Keratinocyte (primary cell): ENCODE data around the gene SBNO2. TPM values are rescaled to one million over a fixed set of nuclear protein-coding genes. Genes with fewer than 3 reads are reported as not detected.

Experiments used
- DNase-seq: peaks from one replicate; pipeline ENCODE4 v3.0.0-alpha.2; 2011; ENCODE audit warnings: low read depth, missing footprints, low spot score
- FAIRE-seq: peaks from 2 replicates; lab custom pipeline; 2011; peaks lifted over from hg19 to GRCh38; lab: Jason Lieb, UNC
- H2AFZ ChIP-seq: 2 replicates; pipeline ENCODE4 v1.6.0; 2012; ENCODE audit warnings: low read length, control low read depth, inconsistent platforms; ENCODE audit not compliant: control insufficient read depth
- H3K27ac ChIP-seq: 2 replicates; pipeline ENCODE4 v1.5.1; 2011; ENCODE audit warnings: low read length; ENCODE audit not compliant: control insufficient read depth, insufficient read depth
- H3K27me3 ChIP-seq: 3 replicates; pipeline ENCODE4 v1.6.0; 2011; ENCODE audit warnings: low read length; ENCODE audit not compliant: control insufficient read depth, insufficient read depth; ENCODE audit errors: extremely low read depth
- H3K36me3 ChIP-seq, 2 experiments: 2 replicates in 1 of 2; 3 replicates in 1 of 2; pipeline ENCODE4 v1.5.1; 2011; ENCODE audit warnings: low read length in 2 of 2, mild to moderate bottlenecking in 1 of 2; ENCODE audit not compliant: control insufficient read depth in 2 of 2, insufficient read depth in 2 of 2; ENCODE audit errors: extremely low read depth in 1 of 2
- H3K4me1 ChIP-seq: 3 replicates; pipeline ENCODE4 v1.5.1; 2011; ENCODE audit warnings: low read length; ENCODE audit not compliant: control insufficient read depth, insufficient read depth; ENCODE audit errors: extremely low read depth
- H3K4me2 ChIP-seq: 3 replicates; pipeline ENCODE4 v1.6.0; 2011; ENCODE audit warnings: low read depth, low read length; ENCODE audit not compliant: control insufficient read depth, insufficient read depth; ENCODE audit errors: extremely low read depth
- H3K4me3 ChIP-seq, 3 experiments: fragments of 200-600 bp in 1 of 3; sonication (generic) in 1 of 3; 2 replicates in 2 of 3; 3 replicates in 1 of 3; pipeline ENCODE4 v1.5.1; 2011 to 2016; ENCODE audit warnings: low read length in 3 of 3, mild to moderate bottlenecking in 3 of 3, control low read depth in 2 of 3, inconsistent platforms in 1 of 3, low read depth in 1 of 3, mixed read lengths in 1 of 3, mixed run types in 1 of 3, moderate library complexity in 1 of 3; ENCODE audit not compliant: control insufficient read depth in 2 of 3, insufficient read depth in 2 of 3; ENCODE audit errors: extremely low read depth in 1 of 3
- H3K79me2 ChIP-seq: 2 replicates; pipeline ENCODE4 v1.6.0; 2012; ENCODE audit warnings: low read length; ENCODE audit not compliant: control insufficient read depth, insufficient read depth
- H3K9ac ChIP-seq: 3 replicates; pipeline ENCODE4 v1.6.0; 2011; ENCODE audit warnings: low read length; ENCODE audit not compliant: control insufficient read depth, insufficient read depth; ENCODE audit errors: extremely low read depth
- H3K9me1 ChIP-seq: 3 replicates; pipeline ENCODE4 v1.6.0; 2011; ENCODE audit warnings: low read length; ENCODE audit not compliant: control insufficient read depth, insufficient read depth; ENCODE audit errors: extremely low read depth
- H3K9me3 ChIP-seq: 2 replicates; pipeline ENCODE4 v1.5.1; 2012; ENCODE audit warnings: low read depth, low read length; ENCODE audit not compliant: control insufficient read depth
- H4K20me1 ChIP-seq: 3 replicates; pipeline ENCODE4 v1.6.0; 2011; ENCODE audit warnings: low read length; ENCODE audit not compliant: control insufficient read depth, insufficient read depth; ENCODE audit errors: extremely low read depth
- CTCF ChIP-seq, 3 experiments: IDR thresholded peaks in 1 of 3; conservative IDR thresholded peaks in 1 of 3; optimal IDR thresholded peaks in 1 of 3; 2 replicates in 2 of 3; 3 replicates in 1 of 3; pipeline versions ENCODE3 to v1.5.1; 2011; ENCODE audit warnings: low read length in 3 of 3, mild to moderate bottlenecking in 3 of 3, moderate library complexity in 2 of 3, control low read depth in 1 of 3, inconsistent platforms in 1 of 3; ENCODE audit not compliant: insufficient read depth in 2 of 3; ENCODE audit errors: extremely low read depth in 1 of 3
- EZH2 ChIP-seq: IDR thresholded peaks from one replicate; pipeline ENCODE4 v1.6.1; 2012; ENCODE audit warnings: inconsistent platforms, mild to moderate bottlenecking, low read length, moderate library complexity
- dilution Hi-C: fragments of 300-500 bp; cut with MboI; formaldehyde crosslinking; loops from one replicate; pipeline ENCODE4 v1.7.0; 2020; ENCODE audit warnings: low sequenced_read_pairs; ENCODE audit not compliant: extremely low pct_ligation_motif_present
- polyA plus RNA-seq, 5 experiments: library from polyadenylated mRNA; depleted of rRNA in 3 of 5; stranded (reverse) in 3 of 5; stranded (forward) in 1 of 5; unstranded in 1 of 5; fragments of >200 nt; gene quantifications; 1 replicate in 1 of 5; 2 replicates in 3 of 5; 3 replicates in 1 of 5; pipeline versions ENCODE4 v1.2.1 to v1.2.3, GENCODE V29; 2011 to 2012; ENCODE audit warnings: missing spikeins in 2 of 5, low read depth in 1 of 5, low replicate concordance in 1 of 5

SBNO2 gene
- polyA plus RNA-seq, 1 donor (not counting 4 experiments of a cell fraction or from before 2014, with no cell fraction given): 10.9 TPM

GRCh38 chr19:1183543-1184172, 9.6 kb upstream of the SBNO2 start:
- Histone ChIP-seq H3K4me2 (peak overlapping the region; percentile 62), H3K27me3 (no peaks in the 10 kb centered on the region), H3K4me3 (peak overlapping the region in 1 of 3 experiments; percentile 38), H3K27ac (peak overlapping the region; percentile 89), H3K36me3 (no peaks in the 10 kb centered on the region), H3K9me1 (no peaks in the 10 kb centered on the region), H2AFZ (peak overlapping the region; percentile 53), H4K20me1 (no peaks in the 10 kb centered on the region), H3K4me1 (peaks cover 39% of the 10 kb centered on the region), H3K9me3 (no peaks in the 10 kb centered on the region), H3K79me2 (no peaks in the 10 kb centered on the region), H3K9ac (peak overlapping the region; percentile 69)
- TF ChIP-seq EZH2 (no peak), CTCF (optimal IDR thresholded peaks at IDR 0.05 in 1 of 3, IDR thresholded peaks at IDR 0.05 in 1 of 3, conservative IDR thresholded peaks at IDR 0.05 in 1 of 3; ENCODE audit: extremely low read depth in 1 of 3, insufficient read depth in 2 of 3, low read length in 3 of 3) (no peak)
- DNase-seq: no peak
- dilution Hi-C loops: no loop called here
- FAIRE-seq: peak; percentile 74

- DNase-seq (no peak), FAIRE-seq (no peak)
- no peaks in the 10 kb centered on the region for H3K36me3 ChIP-seq
- no peak overlapping the region for H2AFZ ChIP-seq
- no peaks in the 10 kb centered on the region for H3K9me1 ChIP-seq
- dilution Hi-C loops: no loop called here
- H3K4me1 ChIP-seq: peaks cover 44% of the 10 kb centered on the region
- no peaks in the 10 kb centered on the region for H3K9me3 ChIP-seq
- no peaks in the 10 kb centered on the region for H4K20me1 ChIP-seq
- no peak overlapping the region for H3K4me3 ChIP-seq
- TF ChIP-seq CTCF (optimal IDR thresholded peaks at IDR 0.05 in 1 of 3, IDR thresholded peaks at IDR 0.05 in 1 of 3, conservative IDR thresholded peaks at IDR 0.05 in 1 of 3; ENCODE audit: extremely low read depth in 1 of 3, insufficient read depth in 2 of 3, low read length in 3 of 3): no peak
- TF ChIP-seq EZH2: no peak
- no peaks in the 10 kb centered on the region for H3K27me3 ChIP-seq
- no peak overlapping the region for H3K4me2 ChIP-seq
- no peak overlapping the region for H3K27ac ChIP-seq
- no peaks in the 10 kb centered on the region for H3K79me2 ChIP-seq
- H3K9ac ChIP-seq: no peak overlapping the region
These were observed 8.7 kb upstream of the SBNO2 start for GRCh38 chr19:1182727-1183126.
